NCI-H1930 (cell line): Measurements from ENCODE around the gene MRTO4.
A peak's percentile ranks its signal among the peaks of the same experiment; 100 is the strongest.
"Not testable (repeated sequence)": the region's sequence is repeated elsewhere in the genome, so short reads cannot be mapped to it uniquely, and the experiment has no call there.

Source experiments
- DNase-seq, 2 experiments: peaks; one replicate each; lab custom pipeline; 2025; lab: John Stamatoyannopoulos, UW

The MRTO4 gene

GRCh38 chr1:19251305-19252196, at the start of gene MRTO4, which contains the start of gene EMC1:
TSS of gene MRTO4 (plus strand) at chr1:19251805. CDS start at chr1:19251836, 31 bp downstream.
TSS of gene EMC1 (minus strand) at chr1:19251524. CDS start at chr1:19251509, 15 bp downstream.
- DNase-seq, result peak; percentile 66 to 85

DNA sequence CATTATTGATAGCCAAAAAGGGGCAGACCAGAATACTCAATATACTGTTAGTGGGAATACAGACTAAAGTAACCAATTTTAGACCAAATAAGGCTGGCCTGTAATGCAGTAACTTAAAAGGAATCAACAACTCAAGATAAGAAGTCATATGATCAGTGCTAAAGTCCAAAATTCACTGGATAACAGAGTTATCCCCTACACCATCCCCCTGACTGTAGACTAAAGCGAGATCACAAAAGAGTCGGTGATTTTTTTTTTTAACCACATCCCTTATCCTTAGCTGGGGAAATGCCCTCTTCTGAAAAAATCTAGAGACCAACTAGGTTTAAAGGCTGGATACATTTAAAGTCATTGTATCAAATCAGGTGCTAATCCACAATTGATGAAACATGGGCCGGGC, 49.2 kb upstream of the MRTO4 start:
- no peak for DNase-seq

GRCh38 chr1:19203440-19203839, 48.2 kb upstream of the MRTO4 start:
- no peak for DNase-seq

DNA sequence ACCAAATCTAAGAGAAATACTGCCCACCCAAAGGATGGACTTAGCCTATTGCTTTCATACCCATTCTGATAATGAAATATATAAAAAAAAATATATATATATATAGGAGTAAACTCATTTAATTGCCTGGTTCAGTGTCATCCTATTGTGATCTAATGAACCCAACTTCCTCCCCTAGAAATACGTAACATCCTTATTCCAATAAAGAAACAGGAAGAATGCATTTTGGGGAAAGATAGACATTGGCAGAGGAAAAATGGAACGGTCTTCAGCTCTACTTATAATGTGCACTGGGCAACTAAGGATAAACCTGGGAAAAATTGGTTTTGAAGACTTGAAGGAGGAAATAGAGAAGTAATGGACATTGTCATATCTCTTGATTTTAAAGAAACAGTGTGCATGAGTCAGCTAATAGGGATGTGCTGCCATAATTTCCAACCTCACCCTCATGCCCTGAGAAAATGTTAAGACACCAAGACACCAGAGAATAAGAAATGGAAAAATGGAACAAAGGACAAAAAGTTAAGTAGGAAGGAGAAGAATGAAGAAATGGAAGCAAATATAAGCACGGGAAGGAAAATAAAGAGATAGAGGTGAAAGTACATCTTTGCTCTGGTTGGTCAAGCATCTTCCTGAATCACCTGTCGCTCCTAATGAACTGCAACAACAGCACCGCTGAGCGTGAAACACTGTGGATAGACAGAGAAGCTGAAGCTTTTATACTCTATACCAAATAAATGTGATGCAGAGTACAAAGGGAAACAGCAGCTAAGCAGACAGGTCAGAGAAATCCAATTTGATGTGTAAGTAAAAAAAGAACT, 46.9 kb upstream of the MRTO4 start:
- DNase-seq, result no peak

DNA sequence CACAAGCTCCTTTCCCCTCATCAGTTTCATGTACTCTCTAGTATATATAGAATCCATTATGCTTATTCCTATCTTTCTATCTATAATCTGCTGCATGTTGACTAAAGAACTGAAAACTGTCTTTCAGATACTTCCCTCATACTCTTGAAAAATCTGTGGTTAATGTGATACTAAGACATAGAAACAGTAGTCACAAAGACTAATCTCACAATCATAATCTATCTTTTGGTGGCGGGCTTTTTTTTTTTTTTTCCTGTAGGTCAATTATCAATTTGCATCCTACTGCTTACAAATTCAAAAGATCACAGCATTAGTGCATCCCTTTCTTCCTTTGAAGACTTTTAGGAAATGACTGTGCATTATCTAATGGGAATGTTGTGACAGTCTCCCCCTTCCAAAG, 46.2 kb upstream of the MRTO4 start:
- DNase-seq, result no peak

- DNase-seq, result no peak
These were observed 45.8 kb upstream of the MRTO4 start for GRCh38 chr1:19205845-19206244.

DNA sequence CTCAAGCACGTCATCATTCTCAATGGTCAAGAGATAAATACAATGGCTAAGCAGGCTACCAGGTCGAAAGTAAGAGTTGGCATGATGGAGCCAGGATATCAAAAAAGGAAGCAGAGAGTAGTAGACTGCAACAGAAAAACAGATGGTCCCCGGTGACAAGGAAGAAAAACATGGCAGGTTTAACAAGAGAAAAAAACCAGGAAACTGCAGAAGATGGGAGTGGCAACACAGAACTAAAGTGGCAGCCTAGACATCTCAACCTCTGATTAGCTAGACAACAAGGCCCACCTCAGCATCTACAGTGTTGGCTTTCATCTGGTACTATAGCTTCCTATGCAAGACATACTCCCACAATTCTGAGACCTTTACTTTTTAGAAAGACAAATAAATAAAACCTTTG, 44.7 kb upstream of the MRTO4 start:
- no peak for DNase-seq

DNA sequence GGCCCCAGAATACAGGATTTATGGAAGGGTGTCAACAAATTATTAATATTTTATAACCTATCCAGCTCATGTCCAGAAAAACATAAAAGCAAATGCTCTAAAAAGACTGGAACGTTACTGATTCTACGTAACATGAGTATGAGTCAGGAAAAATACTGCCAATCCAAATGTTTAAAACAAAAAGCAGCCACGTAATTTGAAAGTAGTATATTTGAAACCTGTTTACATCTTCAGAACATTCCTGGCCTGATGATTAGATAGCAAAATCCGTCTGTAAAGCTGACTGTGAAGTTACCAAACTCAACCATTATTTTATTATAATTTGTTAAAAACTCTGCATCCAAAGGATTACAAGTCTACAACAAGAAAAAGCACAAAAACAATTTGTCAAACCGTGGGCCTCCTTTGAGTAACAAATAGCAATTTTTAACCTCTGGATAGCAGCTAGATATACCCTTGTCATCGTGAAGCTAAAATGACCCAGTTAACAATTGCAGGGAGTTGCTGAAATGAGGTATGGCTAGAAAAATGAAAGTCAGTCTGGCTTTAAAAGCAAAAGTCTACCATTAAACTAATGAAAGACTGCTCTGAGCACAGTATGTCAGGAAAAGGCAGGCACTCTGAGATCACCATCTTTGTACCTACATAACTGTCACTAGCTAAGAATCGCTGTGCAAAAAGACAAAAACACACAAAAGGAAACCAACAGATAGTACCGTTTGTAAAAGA, 42.7 kb upstream of the MRTO4 start:
- DNase-seq, result no peak

DNA sequence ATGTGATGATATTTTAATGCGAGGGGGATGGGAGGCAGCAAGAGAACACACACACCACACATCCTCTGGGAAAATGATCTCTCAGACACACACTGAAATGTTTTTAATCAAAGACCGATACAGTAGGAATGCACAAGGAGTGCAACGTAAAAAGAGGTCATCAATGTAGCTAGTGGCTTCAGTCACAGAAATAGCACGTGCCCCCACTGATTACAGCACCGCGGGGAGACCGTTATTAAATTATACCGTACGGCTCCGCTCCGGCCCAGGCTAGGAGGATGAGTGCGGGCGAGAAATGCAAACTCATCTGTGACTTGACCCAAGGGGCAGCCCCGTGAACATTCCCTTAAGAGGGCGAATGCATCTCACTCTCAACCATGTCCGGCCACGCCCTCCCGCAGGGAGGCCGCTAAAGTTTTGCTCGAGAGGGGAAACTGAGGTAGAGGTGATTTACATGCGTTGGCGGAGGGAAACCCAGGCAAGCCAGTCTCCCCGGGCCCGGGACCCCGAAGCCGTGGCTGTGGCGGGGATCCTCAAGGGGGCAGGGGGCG, 42.1 kb upstream of the MRTO4 start:
- no peak for DNase-seq

DNA sequence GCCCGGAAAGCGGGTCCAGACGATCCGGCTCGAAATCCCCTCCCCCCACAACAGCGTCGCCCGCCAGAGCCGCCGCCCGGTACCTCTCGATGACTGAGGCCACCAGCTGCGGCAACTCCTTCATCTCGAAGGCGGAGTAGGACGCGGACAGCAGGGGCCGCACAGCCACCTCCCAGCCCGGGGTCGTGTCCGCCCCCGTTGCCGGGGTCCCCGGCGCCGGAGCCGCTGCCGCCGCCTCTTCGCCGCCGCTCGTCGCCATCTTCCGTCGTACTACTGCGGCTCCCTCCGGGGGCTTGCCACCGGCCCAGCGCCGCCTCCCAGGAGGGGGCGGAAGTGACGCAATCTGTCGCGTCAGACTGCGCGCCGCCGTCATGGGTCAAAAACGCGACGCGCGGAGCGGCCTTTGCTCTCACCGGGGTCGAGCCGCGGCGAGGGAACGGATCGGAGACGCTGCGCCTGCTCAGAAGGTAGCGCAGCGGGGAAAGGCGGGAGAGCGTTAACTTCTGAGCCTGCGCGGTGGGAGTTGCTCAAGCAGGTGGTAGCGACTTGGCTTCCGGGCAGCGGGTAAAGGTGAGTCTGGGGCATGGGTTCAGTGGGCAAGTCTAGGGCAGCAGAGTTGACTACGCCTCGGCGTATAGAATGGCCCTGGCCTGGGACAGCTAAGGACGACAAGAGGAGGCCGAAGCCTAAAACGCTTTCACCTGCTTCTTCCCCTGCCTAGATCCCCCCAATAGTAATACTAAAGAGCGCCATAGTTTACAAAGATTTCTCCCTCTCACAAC, 41.4 kb upstream of the MRTO4 start, which contains the start of gene UBR4:
Gene UBR4 (minus strand): TSS at position 277 of the 782 bp plus-strand sequence. CDS start 18 bp downstream, at position 259.
- peak; percentile 97 for DNase-seq

- no peak for DNase-seq
These were observed 40.6 kb upstream of the MRTO4 start for GRCh38 chr1:19210772-19211549.

- no peak for DNase-seq
These were observed 39.4 kb upstream of the MRTO4 start for GRCh38 chr1:19212167-19212566.

GRCh38 chr1:19213580-19213979, 38.0 kb upstream of the MRTO4 start:
- no peak for DNase-seq

GRCh38 chr1:19216585-19216984, 35.0 kb upstream of the MRTO4 start:
- DNase-seq, result not testable (repeated sequence)

DNA sequence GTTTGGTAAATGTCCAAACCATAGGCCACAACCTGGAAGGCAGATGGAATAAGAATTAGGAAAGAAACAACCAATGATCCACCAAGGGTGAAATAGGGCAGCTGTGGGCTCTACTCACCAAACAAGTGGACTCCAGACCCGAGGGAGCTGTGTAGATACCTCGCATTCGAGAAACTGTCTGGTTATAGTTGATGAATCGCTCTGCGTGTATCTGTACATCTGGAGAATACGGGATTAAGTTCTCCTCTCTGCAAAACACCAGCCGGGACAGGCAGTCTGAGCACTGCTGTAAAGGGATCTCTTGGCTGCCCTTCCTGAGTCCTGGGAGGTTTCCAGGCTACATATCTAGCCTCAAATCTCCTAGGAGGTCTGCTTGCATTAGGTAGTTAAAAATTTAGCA, 32.2 kb upstream of the MRTO4 start:
- no peak for DNase-seq

- DNase-seq, result no peak
These were observed 31.3 kb upstream of the MRTO4 start for GRCh38 chr1:19220080-19220846.

DNA sequence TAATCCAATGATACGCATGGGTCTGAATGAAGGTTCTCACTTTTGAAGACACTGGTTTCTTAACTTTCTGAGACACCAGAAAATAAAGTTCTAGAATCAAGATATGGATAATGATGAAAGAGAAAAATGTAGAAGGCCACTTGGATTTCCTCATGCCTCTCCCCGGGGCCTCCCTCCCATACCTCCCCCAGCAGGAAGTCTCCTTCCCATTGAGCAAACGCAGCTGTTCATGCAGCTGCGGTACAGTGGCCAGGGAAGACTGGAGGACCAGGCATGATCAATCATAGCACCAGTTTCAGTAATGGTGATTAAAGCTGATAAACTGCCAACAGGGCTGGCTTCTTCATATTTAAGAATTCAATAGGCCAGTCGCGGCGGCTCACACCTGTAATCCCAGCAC, 30.6 kb upstream of the MRTO4 start:
- DNase-seq, result no peak

- DNase-seq, result no peak
These were observed 29.0 kb upstream of the MRTO4 start for GRCh38 chr1:19222573-19222972.
